GM12865 (cell line): ENCODE measurements around the gene SCAPER.

ENCODE experiments used
- DNase-seq: peaks from one replicate; pipeline ENCODE4 v3.0.0; 2010; ENCODE audit warnings: low read depth
- H3K4me3 ChIP-seq: 2 replicates; pipeline ENCODE4 v1.5.1; 2011; ENCODE audit warnings: mild to moderate bottlenecking, low read depth, low read length, control low read depth
- CTCF ChIP-seq: IDR thresholded peaks from 2 replicates; pipeline ENCODE4 v1.5.1; 2011; ENCODE audit warnings: low read length, control low read depth, low read depth, inconsistent platforms; ENCODE audit not compliant: insufficient read depth; ENCODE audit errors: missing control alignments

The SCAPER gene

GRCh38 chr15:76353023-76353577, 552.0 kb downstream of the SCAPER start:
- no peak for DNase-seq
- no peak overlapping the region for H3K4me3 ChIP-seq
- no peak for TF ChIP-seq CTCF

GRCh38 chr15:76349301-76350070, 555.7 kb downstream of the SCAPER start:
- no peak for DNase-seq
- TF ChIP-seq CTCF: no peak
- no peak overlapping the region for H3K4me3 ChIP-seq

GRCh38 chr15:76347482-76348055, 557.6 kb downstream of the SCAPER start:
- no peak for DNase-seq
- TF ChIP-seq CTCF: no peak
- no peak overlapping the region for H3K4me3 ChIP-seq

GRCh38 chr15:76346669-76347481, 558.3 kb downstream of the SCAPER start:
- peak overlapping the region; percentile 57 for H3K4me3 ChIP-seq
- no peak for TF ChIP-seq CTCF
- DNase-seq: no peak

GRCh38 chr15:76345880-76346668, 559.1 kb downstream of the SCAPER start:
- H3K4me3 ChIP-seq: peak overlapping the region; percentile 57
- DNase-seq: peak; percentile 54

More at GRCh38 chr15:76345880-76346668, 559.1 kb downstream of the SCAPER start:
- TF ChIP-seq CTCF: no peak
